H4 (cell line): Measurements from ENCODE around the gene TMED1. TPM values are rescaled to one million over a fixed set of nuclear protein-coding genes. Genes with fewer than 3 reads are reported as not detected.
A peak's percentile ranks its signal among the peaks of the same experiment; 100 is the strongest.

ENCODE experiments used
- DNase-seq: peaks from one replicate; pipeline ENCODE4 v3.0.0-alpha.2; 2015; ENCODE audit warnings: low spot score
- total RNA-seq: library from RNA; depleted of rRNA; stranded (reverse); fragments of >200 nt; shearing (Covaris generic); gene quantifications from 2 replicates; pipeline ENCODE4 v1.2.3, GENCODE V29; 2014

Gene TMED1
- total RNA-seq, 1 experiment from 2014 or later, result 66.2 TPM

- DNase-seq, result no peak
Observed at GRCh38 chr19:10831987-10832938, 3.7 kb downstream of the TMED1 start.

GRCh38 chr19:10830931-10831779 lies 4.9 kb downstream of the TMED1 start:
- DNase-seq, result no peak

GRCh38 chr19:10830370-10830769 lies 5.6 kb downstream of the TMED1 start:
- no peak for DNase-seq

GRCh38 chr19:10829967-10830366 lies 6.0 kb downstream of the TMED1 start:
- no peak for DNase-seq

- no peak for DNase-seq
Observed at GRCh38 chr19:10828981-10829821, 6.8 kb downstream of the TMED1 start.

GRCh38 chr19:10826846-10827245 lies 9.2 kb downstream of the TMED1 start:
- DNase-seq, result no peak

- DNase-seq, result no peak
Observed at GRCh38 chr19:10826231-10826630, 9.8 kb downstream of the TMED1 start.

GRCh38 chr19:10823690-10824089 lies 12.3 kb downstream of the TMED1 start:
- DNase-seq, result no peak

- DNase-seq, result no peak
Observed at GRCh38 chr19:10820173-10820572, 15.8 kb downstream of the TMED1 start.

GRCh38 chr19:10819124-10820060 lies 16.6 kb downstream of the TMED1 start:
- no peak for DNase-seq

- no peak for DNase-seq
Observed at GRCh38 chr19:10818301-10819123, 17.5 kb downstream of the TMED1 start.

- peak; percentile 61 for DNase-seq
Observed at GRCh38 chr19:10817291-10818038, 18.5 kb downstream of the TMED1 start.

GRCh38 chr19:10816691-10817090 lies 19.3 kb downstream of the TMED1 start:
- no peak for DNase-seq

- DNase-seq, result no peak
Observed at GRCh38 chr19:10815969-10816644, 19.9 kb downstream of the TMED1 start.

GRCh38 chr19:10815007-10815536 lies 20.9 kb downstream of the TMED1 start:
- no peak for DNase-seq

- peak; percentile 88 for DNase-seq
Observed at GRCh38 chr19:10812902-10813404, 23.1 kb downstream of the TMED1 start.

GRCh38 chr19:10812196-10812595 lies 23.8 kb downstream of the TMED1 start:
- no peak for DNase-seq
